ENCODE data around the gene AIFM3. TPM values are rescaled to one million over a fixed set of nuclear protein-coding genes. Genes with fewer than 3 reads are reported as not detected.
A peak's percentile ranks its signal among the peaks of the same experiment; 100 is the strongest.

The AIFM3 gene
- total RNA-seq, 1 donor from 2014 or later, result 0.47 TPM

- TF ChIP-seq, protein P1, sequence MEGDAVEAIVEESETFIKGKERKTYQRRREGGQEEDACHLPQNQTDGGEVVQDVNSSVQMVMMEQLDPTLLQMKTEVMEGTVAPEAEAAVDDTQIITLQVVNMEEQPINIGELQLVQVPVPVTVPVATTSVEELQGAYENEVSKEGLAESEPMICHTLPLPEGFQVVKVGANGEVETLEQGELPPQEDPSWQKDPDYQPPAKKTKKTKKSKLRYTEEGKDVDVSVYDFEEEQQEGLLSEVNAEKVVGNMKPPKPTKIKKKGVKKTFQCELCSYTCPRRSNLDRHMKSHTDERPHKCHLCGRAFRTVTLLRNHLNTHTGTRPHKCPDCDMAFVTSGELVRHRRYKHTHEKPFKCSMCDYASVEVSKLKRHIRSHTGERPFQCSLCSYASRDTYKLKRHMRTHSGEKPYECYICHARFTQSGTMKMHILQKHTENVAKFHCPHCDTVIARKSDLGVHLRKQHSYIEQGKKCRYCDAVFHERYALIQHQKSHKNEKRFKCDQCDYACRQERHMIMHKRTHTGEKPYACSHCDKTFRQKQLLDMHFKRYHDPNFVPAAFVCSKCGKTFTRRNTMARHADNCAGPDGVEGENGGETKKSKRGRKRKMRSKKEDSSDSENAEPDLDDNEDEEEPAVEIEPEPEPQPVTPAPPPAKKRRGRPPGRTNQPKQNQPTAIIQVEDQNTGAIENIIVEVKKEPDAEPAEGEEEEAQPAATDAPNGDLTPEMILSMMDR (IDR thresholded peaks at IDR 0.05), result no peak
- Mint-ChIP-seq H3K27ac (ENCODE audit: unreplicated experiment) (no peak overlapping the region), H3K27me3 (ENCODE audit: low read depth) (no peaks in the 10 kb centered on the region), H3K4me3 (ENCODE audit: unreplicated experiment) (no peak overlapping the region), H3K4me1 (ENCODE audit: low read depth) (peaks cover 29% of the 10 kb centered on the region), H3K9me3 (ENCODE audit: low read depth) (no peaks in the 10 kb centered on the region), H3K36me3 (ENCODE audit: low read depth) (peaks cover 2% of the 10 kb centered on the region)
- no peak for DNase-seq (ENCODE audit: low spot score)
These were observed 45.7 kb downstream of the AIFM3 start for GRCh38 chr22:21012446-21013407.

DNA sequence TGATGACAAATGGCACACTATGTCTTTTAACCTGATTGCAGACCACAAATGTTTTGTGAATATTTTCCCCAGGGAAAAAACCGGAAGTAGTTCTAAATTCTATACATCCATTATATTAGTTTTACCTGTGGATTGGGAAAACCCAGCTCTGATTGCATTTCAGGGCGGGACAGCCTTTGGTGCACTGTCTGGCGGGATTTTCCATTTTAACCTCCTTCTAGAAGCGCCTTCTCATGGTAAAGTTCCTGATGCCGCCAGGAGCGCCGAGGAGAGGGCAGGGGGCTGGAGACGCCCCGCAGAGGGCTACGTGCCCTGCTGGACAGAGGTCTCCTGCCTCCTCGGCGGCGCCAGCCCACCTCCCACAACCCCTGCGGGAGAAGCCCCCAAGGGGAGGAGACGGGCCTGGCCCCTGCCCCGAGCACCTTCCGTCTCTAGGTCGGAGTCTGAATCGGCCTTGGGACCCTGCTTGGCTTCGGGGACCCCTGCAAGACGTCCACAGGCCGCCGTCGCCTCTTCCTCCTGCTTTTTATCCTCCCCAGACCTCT is 46.7 kb downstream of the AIFM3 start:
- H3K36me3 Mint-ChIP-seq (ENCODE audit: low read depth), result peaks cover 2% of the 10 kb centered on the region
- H3K9me3 Mint-ChIP-seq (ENCODE audit: low read depth), result no peaks in the 10 kb centered on the region
- peaks cover 29% of the 10 kb centered on the region for H3K4me1 Mint-ChIP-seq (ENCODE audit: low read depth)
- H3K27me3 Mint-ChIP-seq (ENCODE audit: low read depth), result no peaks in the 10 kb centered on the region
- TF ChIP-seq, protein P1 (IDR thresholded peaks at IDR 0.05), result no peak
- DNase-seq (ENCODE audit: low spot score), result peak; percentile 86
- peak overlapping the region; percentile 81 for H3K27ac Mint-ChIP-seq (ENCODE audit: unreplicated experiment)
- H3K4me3 Mint-ChIP-seq (ENCODE audit: unreplicated experiment), result peak overlapping the region; percentile 78

- H3K4me1 Mint-ChIP-seq (ENCODE audit: low read depth), result peaks cover 29% of the 10 kb centered on the region
- peak overlapping the region; percentile 78 for H3K4me3 Mint-ChIP-seq (ENCODE audit: unreplicated experiment)
- no peaks in the 10 kb centered on the region for H3K27me3 Mint-ChIP-seq (ENCODE audit: low read depth)
- TF ChIP-seq, protein P1 (IDR thresholded peaks at IDR 0.05), result no peak
- H3K36me3 Mint-ChIP-seq (ENCODE audit: low read depth), result peaks cover 2% of the 10 kb centered on the region
- H3K9me3 Mint-ChIP-seq (ENCODE audit: low read depth), result no peaks in the 10 kb centered on the region
- peak overlapping the region; percentile 82 for H3K27ac Mint-ChIP-seq (ENCODE audit: unreplicated experiment)
- DNase-seq (ENCODE audit: low spot score), result peak; percentile 96
These were observed 47.2 kb downstream of the AIFM3 start for GRCh38 chr22:21014202-21014725.

- Mint-ChIP-seq H3K27ac (ENCODE audit: unreplicated experiment) (peak within 1 kb of the TSS; percentile 82), H3K36me3 (ENCODE audit: low read depth) (peaks cover 2% of the 10 kb centered on the region), H3K4me1 (ENCODE audit: low read depth) (peaks cover 29% of the 10 kb centered on the region), H3K4me3 (ENCODE audit: unreplicated experiment) (peak within 1 kb of the TSS; percentile 78), H3K9me3 (ENCODE audit: low read depth) (no peaks in the 10 kb centered on the region), H3K27me3 (ENCODE audit: low read depth) (no peaks in the 10 kb centered on the region)
- TF ChIP-seq, protein P1 (IDR thresholded peaks at IDR 0.05), result no peak
- no peak for DNase-seq (ENCODE audit: low spot score)
These were observed 47.8 kb downstream of the AIFM3 start, which contains the start of gene P2RX6 for GRCh38 chr22:21014726-21015465. Gene P2RX6 (plus strand): TSS chr22:21015165. CDS start chr22:21015175, 10 bp downstream.
